ENCODE results near the gene MRPS10.
A peak's percentile ranks its signal among the peaks of the same experiment; 100 is the strongest.

The MRPS10 gene

DNA sequence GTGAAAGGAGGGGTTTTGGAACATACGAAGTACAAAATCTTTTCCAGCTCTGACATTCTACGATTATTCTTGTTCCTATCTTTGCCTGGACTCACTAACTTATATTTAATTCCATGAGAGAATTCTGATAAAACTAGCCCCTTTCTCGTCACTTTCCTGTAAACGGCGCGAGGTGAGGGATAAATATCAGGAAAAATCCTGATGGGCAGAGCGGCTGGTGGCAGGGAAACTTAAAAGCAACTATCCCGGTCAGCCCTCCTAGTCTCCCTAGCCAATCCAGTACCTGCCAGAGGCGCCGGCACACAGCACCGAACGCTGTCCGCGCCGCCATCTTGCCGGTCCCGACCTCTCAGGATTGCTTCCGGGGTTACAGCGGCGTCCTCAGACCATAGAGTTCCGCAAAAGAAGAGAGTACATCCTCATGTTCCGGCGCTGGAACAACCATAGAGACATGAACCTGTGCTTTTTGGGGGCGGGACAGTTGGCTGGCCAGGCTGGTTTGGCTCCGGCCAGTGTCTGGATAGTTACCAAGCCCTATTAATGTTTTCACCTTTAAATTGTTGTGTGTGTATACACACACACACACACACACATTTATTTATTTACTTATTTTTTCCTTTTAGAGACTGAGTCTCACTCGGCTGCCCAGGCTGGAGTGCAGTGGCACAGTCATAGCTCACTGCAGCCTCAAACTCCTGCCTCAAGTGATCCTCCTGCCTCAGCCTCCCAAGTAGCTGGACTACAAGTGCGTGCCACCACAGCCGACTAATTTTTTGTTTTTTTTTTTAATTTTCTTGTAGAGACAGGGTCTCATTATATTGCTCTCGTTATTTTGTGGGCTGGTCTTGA lies at the start of gene MRPS10:
Gene MRPS10 (minus strand): TSS at position 343 of the 849 bp plus-strand sequence. CDS start 12 bp downstream, at position 331.
- peak; percentile 15 to 92 (median 86) for DNase-seq

DNA sequence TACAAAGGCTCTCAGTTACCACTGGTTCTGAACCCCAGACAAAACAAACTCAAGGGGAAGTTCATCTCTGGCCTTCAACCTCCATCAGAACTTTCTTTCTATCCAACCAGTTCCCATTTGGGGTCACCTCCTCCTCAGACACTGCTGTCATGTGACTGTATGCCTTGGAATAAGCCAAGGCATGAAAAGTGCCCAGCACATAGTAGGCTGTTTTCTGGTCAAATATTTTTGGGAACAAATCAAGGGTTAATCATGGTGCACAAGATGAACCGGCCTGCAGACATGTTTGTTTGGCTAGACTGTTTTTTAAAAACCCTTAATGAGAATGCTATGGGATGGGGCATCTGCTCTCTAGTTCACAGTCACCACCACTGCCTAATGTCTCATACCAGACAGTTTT lies 48.9 kb upstream of the MRPS10 start:
- no peak for DNase-seq

DNA sequence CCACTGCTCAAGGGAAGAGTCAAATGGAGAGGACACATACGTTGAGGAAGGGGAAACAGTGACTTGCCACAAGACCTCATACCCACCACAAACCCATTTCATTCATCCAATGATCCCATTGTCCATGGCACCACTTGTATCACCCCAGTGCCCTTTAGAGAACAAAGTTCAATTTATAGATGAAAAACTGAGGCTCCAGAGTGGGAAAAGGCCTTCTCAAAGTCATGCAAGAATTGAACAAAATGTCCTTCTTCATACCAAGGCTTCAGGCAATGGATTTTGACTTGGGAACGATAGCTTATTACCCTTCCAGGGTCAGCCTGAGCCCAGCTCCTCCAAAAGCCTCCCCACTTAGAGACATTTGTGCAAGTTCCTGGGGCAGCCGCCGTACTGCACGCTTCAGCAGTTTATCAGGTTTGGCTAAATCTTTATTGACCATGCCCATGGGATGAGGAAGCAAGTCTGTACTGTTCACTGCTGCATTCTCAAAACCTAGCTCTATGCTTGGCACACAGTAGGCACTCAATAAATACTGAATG lies 47.3 kb upstream of the MRPS10 start:
- no peak for DNase-seq

DNA sequence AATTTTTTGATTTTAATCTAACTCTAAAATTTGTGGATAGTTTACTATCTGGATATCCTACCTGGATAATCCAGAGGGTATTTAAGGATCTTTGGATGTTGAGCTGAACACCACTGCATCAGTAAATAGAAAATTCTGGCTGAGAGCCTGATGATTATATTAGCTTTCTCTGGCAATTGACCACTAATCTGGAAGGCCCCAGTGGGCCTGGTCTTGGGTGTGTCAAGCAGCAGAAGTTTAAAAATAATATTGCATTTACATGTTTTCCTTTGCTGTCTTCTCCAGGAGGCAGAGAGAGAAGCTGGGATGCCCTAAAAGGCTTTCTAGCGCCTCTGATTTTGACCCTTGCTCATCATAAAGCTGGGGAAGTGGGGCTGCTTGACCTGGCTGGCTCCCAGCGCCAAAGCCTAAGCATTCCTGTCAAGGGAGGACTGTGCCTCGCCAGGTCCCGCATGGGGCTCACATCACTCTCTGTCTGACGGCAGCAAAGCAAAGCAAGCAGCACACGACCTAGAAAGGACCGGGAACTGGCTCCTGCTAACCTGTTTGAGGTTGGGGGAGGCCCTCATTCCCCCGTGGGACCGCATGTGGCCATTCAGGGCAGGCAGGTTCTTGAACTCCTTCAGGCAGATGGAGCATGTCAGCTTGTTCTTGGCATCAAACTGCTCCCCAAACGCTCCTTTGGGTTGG lies 46.6 kb upstream of the MRPS10 start:
- no peak for DNase-seq

DNA sequence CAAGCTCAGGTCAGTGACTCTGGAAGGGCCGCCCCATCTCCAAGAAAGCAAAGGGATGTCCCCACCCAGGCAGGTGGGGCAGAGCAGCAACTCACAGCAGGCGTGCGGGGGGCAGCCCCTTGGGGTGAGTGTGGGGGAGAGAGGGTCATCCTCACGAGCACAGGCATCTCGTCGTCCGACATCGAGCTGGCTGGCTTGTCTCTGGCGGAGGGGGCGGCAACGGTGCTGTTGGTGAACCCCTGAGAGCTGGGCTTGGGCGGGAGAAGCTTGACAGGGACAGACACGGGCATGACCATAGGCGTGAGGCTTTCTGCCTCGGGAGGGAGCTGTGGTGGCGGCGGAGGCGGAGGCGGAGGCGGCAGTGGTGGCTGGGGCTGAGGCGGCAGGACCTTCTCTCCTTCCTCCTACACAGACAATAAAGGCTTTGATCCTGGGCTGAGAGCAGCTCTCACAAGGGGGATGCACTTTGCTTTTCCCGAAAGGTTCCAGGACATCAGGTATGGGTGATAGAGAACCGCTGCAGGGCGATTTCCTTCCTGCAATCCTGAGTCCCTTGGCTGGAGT lies 45.6 kb upstream of the MRPS10 start:
- DNase-seq: no peak

DNA sequence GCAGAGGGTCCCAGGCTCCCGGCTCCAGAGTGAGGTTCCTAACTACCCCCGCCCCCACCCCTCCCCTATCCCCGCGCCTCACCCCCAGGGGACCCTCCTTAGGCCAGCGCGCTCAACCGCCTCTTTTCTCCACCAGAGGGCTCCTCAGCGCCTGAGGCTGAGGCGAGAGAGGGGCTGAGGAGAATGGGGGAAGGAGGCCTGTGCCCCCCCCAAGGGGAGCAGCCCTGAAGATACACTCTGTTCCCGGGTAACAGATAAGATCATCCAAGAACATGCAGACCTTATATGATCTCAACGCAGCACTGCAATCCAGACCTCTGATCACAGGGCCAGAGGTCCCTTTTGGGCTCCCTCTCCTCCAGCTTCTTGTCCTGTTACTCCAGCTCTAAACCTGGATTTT lies 43.3 kb upstream of the MRPS10 start:
- DNase-seq: no peak

DNA sequence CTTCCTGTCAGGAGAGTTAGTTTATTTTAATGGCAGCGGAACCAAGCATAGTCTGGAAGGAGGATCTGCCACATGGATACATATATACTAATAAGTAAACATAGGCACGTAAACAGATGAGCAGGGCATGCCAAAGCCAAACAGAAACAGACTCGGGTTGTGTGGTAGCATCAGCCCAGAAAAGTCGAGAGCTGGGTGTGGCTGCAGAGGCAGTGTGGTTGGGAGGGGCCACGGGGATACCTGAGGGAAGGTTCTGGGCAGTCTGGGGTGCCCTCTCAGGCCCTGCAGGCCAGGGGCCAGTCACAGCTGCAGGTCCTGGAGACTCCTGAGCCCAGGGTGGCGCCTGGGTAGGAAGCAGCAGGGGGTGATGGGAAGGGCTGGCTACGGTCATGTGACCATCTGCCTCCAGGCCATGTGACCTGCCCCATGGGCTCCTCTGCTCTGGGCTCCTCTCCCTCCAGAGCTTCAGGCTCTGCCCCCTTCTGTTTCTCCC lies 42.8 kb upstream of the MRPS10 start:
- no peak for DNase-seq

DNA sequence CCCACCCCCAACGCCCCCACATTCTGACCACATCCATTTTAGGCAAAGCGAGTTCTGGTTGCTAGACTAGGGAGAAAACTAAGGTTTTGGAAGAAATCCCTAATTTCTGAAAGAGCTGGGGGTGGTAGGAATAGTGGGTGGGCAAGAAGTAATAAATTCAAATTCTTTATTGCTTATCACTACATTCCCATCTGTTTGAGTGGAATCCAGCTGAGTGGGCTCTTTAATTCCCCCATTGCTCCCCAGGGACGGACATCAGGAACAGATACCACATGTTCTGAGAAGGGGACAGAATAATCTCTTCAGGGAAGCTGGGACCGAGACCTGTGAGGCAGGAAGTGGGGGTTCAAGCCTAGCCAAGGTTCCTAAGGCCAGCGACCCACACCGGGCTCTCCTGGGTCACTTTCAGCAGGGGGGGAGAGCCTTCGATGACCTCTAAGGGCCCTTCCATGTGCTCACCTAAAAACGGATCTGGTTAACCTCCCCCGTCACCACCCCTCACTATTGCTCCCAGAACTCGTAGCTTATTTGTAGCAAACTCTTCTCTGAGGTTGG lies 42.3 kb upstream of the MRPS10 start:
- DNase-seq: no peak

DNA sequence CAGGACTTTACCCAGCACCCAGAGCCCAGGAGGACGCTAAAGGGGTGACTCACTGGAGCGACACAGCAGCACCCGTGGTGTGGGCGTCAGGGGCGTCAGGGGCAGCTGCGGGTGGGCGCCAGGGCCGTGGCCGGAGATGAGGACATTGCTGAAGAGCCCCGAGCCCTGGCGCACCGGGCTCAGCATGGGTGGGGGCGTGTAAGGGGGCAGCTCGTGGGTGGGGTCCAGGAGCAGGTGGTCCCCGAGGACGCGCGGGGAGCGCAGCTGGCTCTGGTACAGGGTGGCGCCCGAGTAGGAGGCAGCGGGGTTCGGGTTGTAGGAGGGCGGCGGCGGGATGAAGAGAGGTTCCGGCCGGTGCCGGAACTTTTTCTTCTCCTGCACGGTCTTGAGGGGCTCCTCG lies 41.6 kb upstream of the MRPS10 start:
- no peak for DNase-seq

DNA sequence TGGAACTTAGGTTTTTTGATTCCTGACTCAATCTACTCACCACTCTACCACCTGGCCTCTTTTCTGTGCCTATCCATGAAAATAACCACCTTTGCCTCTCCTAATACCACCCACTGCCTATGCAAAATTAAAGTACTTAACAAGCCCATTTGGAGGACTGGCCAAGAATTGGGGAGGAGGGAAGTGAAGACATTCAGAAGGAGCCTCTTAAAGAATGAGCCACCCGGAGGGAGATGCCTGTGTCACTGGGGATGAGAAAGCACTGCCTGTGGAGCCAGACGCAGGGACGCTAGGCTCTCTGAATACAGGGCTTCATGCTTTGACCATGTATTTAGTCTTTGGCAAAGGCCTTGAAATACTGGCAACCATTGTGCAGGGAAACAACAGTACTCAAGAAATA lies 40.0 kb upstream of the MRPS10 start:
- no peak for DNase-seq

DNA sequence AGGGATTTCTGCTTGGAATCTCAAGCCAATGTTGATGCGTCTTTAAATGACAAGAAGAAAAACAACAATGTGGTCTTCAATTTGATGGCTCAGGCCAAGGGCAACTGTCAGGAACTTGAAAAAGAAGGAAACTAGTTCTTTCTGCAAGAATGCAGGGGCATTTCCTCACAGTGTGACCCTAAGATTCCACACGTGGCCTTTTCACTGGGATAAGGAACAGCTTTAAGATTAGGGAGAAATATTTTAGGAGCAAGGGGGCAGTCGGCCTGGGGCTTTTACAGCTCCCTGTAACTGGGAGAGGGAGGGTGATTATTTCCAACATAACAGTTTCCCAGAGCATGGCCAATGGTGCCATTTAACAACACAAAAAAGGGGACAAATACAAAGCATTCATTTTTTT lies 39.4 kb upstream of the MRPS10 start:
- no peak for DNase-seq

DNA sequence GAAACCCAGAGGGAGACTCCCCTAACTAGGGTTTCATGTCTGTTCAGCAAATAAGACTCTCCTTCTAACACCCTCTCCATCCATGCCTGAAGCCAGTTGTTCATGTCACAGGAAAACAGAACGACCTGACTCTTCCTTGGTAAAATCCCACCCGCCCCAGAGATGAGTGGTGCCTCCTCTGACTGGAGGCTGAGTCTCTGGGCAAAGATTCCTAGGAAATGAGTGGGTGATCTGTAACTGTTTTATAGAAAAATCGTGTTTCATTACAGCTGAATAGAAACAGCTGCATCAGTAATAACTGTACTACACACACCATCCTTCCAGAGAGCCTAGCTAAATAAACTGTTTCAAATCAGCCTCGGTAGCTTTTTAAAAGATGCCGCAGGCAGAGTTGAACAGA lies 37.4 kb upstream of the MRPS10 start:
- no peak for DNase-seq

DNA sequence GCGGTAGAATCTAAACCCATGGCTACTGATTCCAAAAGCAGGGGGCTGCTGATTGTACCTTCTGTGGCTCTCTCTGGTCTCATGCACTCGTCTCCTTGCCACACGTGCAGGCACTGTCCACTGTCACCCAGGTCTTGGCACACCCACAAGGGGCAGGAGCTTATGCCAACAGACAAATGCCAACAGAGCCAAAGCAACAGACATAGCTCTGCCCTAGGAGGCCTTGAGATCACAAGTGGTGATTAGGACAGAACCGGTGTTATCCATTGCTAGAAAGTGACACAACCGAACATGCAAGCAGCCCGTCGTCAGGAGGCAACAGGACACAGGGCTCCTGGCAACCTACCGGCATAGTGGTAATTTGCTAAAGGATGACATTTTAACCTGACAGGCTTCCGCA lies 36.8 kb upstream of the MRPS10 start:
- DNase-seq: no peak

DNA sequence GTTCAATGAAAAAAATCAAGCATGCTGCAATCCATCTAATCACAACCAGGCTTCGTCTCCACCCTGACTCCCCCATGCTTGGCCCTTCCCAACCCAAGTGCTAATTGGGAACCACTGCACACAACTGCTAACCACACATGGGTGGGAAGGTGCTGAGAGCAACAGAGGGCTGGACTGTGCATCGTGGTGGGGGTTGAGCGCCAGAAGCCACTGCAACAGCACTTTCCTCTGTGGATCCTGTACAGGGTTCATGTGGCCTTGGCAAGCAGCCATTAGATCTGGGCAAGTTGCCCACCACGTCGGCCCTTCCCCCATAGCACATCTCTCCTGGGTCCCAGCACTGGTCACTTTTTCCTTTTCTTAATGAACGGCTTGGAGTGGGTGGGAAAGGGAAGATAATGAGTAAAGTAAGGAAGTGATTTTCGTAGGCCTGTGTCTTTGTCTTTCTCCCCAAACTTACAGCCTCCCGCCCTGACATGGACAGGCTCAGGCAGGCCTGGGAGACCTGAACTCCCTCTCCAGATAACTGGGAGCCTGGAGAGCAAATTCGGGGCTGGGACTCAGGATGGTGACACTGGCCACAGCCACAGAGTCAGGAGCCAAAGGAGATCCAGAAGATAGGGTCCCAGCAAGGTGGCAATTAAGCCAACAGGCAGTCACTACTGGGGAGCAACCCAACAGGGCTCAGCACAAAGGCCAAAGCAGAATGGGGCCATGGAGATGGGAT lies 34.4 kb upstream of the MRPS10 start:
- DNase-seq: peak in 5 of 14 donors; percentile 9 to 16 (median 12)

DNA sequence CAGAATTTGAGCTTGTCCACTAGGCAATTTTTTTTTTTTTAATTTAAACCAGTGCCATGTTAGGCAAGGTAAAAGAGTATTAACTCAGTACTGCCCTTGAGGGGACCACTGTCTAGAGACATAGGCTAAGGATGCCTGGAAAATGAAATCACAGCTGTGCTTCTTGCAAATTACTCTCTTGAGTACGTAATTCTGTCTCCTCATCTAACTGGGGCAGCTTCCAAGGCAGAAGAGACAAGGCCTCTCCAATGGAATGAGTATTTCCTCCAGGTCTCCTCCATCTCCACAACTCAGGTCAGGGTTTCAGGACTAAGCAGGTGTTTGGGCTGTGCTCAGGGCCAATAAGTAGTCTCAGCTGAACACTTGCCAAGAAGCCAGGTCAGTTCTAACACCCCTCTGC lies 33.8 kb upstream of the MRPS10 start:
- DNase-seq: no peak

DNA sequence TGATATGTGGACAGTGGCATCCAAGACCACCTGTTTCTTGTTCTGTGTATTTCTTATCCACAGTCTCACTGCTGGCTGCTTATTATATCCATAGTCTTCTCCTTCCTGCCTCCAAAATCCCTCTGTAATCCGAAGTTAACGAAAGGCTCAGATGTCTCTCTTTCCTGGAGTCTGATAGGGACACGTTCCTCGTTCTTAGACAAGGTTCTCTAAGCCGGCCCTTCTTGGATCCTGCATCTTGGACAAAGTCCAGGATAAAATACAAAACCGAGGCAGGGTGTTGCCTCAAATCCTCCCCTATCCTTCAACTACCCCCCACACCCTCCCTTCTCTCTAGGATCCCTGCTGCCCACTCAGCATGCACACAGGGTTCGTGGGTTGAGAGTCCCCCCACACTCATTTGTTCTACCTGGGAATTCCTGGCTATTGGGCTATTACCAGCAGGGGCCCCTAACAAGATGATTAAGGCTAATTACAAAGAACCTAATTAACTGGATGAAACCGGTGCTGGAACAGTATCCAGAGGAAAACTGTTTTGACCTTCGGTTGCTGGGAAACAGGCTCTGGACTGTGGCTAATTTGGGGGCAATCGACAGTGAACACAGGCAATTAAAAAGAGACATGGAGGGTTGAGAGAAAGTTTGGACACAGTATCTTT lies 32.7 kb upstream of the MRPS10 start:
- no peak for DNase-seq

DNA sequence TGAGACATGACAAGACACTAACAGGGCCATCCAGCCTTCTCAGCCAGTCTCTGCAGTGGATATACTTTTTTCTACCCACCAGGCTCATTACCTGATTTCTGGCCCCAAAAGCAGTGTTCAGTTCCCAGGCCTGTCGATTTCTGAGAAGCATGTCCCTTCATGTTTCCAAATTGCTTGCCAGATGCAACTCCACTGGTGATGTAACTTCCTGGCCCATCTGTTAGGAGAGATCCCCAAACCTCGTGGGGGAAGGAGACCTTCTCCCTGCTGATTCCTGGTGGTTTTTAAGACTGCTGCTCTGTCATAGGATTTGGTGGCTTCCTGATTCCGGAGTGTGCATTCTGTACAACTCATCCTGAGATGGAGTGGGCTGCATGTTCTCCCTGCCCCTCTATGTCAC lies 31.6 kb upstream of the MRPS10 start:
- no peak for DNase-seq

DNA sequence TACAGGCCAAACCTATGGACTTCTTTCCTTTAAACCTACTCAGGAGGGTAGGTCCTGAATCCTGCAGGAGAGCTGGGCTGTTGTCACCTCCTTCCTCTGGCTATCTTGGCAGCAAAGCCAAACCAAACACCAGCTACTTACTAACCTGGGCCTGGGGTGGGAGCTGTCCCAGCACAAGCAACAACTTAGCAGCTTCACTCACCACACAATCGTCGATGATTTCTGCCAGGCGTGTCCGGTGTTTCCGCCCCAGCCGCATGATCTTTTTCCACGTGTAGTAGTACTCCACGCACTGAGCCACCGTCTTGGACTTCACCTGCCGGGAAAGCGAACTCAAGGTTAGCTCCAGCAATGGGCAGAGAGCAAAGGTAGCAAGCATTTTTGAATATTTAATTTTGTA lies 25.4 kb upstream of the MRPS10 start:
- no peak for DNase-seq

DNA sequence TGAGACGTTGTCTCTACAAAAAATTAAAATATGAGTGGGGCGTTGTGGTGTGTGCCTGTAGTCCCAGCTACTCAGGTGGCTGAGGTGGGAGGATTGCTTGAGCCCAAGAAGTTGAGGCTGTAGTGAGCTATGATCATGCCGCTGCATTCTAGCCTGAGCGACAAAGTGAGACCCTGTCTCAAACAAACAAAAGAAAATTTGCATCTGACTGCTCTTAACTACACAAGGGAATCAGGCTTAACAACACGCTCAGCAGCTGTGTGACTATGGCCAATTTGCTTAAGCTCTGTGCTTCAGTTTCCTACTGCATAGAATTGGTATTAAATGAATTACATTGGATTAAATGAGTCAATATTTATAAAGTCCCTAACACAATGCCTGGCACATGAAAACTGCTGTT lies 24.3 kb upstream of the MRPS10 start:
- no peak for DNase-seq

DNA sequence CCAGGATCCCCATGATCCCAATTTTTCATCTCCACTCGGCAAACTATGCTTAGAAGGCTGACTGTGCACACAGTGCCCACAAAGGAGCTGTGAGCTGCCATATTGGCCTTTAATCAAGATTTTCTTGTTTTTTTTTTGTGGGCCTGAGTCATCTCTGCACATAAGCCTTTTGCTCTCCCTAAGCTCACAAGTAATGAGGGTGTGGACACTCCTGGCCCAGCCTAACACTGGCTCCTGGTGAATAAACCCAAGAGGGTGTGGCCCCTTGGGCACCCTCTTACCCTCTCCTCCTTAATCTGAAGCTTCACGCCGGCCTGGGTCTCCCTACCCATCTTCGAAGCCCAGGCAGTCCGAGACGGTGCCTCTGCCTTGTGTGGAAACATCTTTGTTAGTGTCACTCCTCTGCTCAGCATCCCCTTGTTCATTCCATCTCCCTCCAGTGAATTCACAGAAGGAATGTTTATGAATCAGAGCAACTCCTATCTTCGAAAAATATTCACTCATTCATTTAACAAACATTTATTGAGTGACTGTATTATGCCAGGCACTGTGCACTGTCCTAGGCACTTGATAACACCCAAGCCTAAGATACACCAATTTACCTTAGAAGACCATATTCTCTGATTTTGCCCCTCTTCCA lies 22.2 kb upstream of the MRPS10 start:
- no peak for DNase-seq

DNA sequence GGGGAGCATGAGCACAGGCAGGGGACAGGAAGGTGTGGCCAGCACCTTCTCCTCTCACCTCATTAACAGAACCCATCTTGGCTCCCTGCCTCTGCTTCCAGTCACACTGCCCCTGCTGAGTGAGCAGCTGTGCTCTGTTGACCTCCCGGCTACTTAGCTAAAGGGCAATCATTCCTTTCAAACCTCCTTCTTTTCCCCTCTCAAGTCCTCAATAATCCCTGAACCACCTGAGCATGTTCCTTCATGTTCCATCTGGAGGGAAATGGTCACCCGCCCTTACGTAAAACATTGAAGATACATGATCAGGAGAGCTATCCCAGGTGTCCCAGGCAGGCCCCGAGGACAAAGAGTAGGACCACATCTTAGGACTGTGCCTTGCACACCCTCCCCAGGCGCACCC lies 21.7 kb upstream of the MRPS10 start:
- no peak for DNase-seq

Data from C1 segment of cervical spinal cord (tissue), 14 donors.